HFF-Myc (cell line): Measurements from ENCODE around the gene VTI1A.

Experiments used
- DNase-seq: peaks from one replicate; pipeline ENCODE4 v3.0.0-alpha.2; 2011; ENCODE audit warnings: low read depth; ENCODE audit errors: extremely low read depth
- H3K4me3 ChIP-seq: replicated peaks from 2 replicates; pipeline ENCODE4 v1.5.1; 2011; ENCODE audit warnings: low read depth, mild to moderate bottlenecking, control low read depth, low read length
- CTCF ChIP-seq: IDR thresholded peaks from 2 replicates; pipeline ENCODE4 v1.5.1; 2012; ENCODE audit warnings: mild to moderate bottlenecking, low read depth, low read length, control low read depth; ENCODE audit errors: missing control alignments

The VTI1A gene

GRCh38 chr10:112581921-112582320 lies 134.9 kb downstream of the VTI1A start:
- DNase-seq = no peak
- no peak for TF ChIP-seq CTCF
- H3K4me3 ChIP-seq = no peak overlapping the region

DNA sequence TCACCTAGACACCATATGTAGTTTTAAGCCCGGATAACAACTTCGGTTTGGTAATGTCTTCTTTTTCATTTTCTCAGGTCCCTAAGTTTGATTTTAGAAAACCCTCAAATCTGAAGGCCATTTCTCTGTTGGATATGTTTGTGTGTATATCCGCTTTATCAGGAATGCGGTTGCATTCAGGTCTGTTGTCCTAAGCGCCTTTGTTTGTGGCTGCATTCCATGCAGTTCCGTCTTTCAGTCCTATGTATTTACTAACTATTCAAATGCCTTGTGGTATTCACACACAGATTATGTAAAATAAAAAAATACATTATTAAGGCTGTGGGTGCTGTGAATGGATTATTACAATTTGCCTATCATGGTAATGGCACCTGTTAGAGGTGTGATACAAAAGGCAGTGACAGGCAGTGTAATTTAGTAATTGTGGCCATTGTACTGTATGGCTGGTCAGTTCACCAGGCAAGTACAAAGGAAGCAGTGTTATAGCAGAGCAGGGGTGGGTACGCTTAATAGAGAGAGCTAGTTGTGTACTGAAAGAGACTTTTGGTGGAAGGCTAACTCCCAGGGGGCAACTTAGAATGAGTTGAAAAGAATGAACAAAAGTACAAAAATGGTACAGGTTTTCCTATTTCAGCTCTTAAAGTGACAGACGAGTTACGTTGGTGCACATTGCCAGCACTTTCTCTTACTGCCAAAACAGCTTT lies 136.4 kb downstream of the VTI1A start:
- DNase-seq = no peak
- no peak for TF ChIP-seq CTCF
- no peak overlapping the region for H3K4me3 ChIP-seq

GRCh38 chr10:112584276-112584675 lies 137.3 kb downstream of the VTI1A start:
- no peak for DNase-seq
- no peak overlapping the region for H3K4me3 ChIP-seq
- no peak for TF ChIP-seq CTCF

GRCh38 chr10:112585126-112585525 lies 138.1 kb downstream of the VTI1A start:
- TF ChIP-seq CTCF = no peak
- H3K4me3 ChIP-seq = no peak overlapping the region
- no peak for DNase-seq

GRCh38 chr10:112585960-112586359 lies 138.9 kb downstream of the VTI1A start:
- TF ChIP-seq CTCF = no peak

GRCh38 chr10:112587729-112588128 lies 140.7 kb downstream of the VTI1A start:
- no peak for TF ChIP-seq CTCF
- no peak overlapping the region for H3K4me3 ChIP-seq
- DNase-seq = no peak

More at GRCh38 chr10:112585960-112586359, 138.9 kb downstream of the VTI1A start:
- no peak for DNase-seq
- H3K4me3 ChIP-seq = no peak overlapping the region
